ENCODE results near the gene HAUS8.
"Not testable (repeated sequence)": the region's sequence is repeated elsewhere in the genome, so short reads cannot be mapped to it uniquely, and the experiment has no call there.

The HAUS8 gene

DNA sequence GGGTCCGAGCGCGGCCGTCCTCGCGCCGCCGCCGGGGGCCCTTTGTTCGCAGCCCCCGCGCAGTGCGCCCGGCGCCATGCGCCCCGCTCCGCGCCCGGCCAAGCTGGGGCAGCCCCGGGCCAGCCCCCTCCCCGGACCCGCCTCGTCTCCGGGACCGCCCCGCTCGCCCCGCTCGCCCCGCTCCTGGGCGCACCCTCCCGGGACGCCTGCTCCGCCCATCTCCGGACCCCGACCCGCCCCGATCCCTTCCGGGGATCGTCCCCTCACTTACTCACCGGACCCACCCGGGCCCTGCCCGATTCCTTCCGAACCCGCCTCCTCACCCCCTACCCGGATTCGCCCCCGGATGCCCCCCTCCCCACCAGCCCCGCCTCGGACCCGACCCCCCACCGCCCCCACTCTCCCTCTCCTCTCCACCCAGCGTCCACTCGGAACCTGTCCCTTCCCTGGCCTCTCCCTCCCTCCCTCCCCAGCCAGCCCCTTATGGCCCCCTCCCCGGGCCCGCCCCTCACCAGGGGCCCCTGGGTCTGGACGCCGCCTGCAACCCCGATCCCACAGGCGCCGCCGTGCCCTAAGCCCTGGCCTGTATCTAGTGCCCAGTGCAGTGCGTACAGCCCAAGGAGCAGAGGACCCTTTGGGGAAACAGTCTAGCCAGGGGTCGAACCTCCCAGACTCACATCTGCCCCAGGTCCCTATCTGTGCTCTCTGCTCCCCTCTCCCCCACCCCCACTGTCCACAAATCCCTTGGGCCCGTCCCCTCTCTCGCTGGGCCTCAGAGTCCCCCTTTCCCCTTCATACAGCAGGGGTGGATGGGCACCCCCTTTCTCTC is 48.3 kb downstream of the HAUS8 start, which contains the start of gene CPAMD8:
TSS of gene CPAMD8 (minus strand) at position 105 of the 829 bp plus-strand sequence. CDS start 168 bp downstream, outside the sequence.
- DNase-seq: no peak

DNA sequence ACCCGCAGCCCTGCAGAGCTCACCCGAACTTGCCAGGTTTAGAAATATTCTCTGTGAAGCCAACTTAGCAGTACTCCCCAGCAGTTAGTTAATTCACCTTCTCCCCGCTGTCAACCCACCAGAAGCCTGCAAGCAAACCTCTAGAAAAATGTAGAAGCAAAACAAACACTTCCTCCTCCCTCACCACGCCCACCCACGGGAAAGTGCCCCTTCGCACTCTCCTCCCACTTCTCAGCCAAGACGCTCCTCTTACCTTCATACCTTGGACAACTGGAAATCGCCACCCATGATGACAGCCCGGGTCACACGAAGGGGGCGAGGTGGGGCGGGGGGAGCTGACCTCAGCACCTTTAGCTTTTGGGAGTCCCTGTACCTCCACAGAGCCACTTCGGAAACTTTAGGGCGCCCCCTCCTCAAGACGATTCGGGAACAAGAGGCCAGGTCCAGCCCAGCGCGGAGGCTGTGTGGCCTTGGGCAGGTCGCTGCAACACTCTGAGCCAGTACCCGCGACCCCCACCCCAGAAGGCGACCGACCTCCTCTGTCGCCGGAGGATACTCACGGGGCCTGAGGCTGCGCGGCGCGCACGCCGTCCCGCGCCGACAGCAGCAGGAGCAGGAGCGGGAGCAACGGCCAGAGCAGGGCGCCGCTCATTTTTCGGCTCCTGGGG is 49.1 kb downstream of the HAUS8 start:
- DNase-seq: no peak

DNA sequence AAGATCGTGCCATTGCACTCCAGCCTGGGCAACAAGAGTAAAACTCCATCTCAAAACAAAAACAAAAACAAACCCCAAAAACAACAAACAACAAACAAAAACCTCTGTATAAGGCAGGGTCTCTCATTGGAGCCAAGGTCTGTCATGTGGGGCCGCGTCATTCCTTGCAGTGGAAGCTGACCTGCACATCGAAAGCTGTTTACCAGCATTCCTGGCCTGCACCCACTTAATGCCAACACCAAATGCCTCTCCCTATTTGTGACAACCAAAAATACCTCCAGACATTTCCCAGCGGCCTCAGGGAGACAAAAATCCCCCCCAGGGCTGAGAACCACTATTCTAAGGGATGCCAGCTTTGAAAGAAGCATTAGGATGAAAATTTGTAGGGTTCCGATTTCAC is 49.9 kb downstream of the HAUS8 start:
- DNase-seq: no peak

DNA sequence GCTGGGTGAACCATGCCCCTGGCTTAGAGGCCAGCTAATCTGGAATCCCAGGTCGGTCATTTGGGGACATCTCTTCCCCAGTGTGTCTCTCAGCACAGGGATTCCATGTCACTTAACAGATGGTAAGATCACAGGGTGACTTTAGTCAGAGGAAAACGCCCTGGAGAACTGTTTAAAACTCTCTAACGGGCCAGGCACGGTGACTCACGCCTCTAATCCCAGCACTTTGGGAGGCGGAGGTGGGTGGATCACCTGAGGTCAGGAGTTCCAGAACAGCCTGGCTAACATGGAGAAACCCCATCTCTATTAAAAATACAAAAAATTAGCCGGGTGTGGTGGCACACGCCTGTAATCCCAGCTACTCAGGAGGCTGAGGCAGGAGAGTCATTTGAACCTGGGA is 50.3 kb downstream of the HAUS8 start:
- not testable (repeated sequence) for DNase-seq

DNA sequence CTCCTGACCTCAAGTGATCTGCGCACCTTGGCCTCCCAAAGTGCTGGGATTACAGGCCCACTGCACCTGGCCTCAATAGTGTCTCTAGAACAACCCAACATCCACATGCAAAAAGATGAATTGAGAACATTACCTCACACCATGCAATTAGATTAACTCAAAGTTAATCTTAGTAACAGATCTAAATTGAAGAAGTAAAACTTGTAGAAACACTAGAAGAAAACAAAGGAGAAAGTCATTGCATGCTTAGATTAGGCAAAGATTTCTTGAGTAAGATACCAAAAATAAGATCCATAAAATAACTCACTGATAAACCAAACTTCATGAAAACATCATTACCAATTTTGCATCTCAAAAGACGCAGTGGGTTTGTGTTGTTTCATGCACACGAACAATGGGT is 51.4 kb downstream of the HAUS8 start:
- no peak for DNase-seq

DNA sequence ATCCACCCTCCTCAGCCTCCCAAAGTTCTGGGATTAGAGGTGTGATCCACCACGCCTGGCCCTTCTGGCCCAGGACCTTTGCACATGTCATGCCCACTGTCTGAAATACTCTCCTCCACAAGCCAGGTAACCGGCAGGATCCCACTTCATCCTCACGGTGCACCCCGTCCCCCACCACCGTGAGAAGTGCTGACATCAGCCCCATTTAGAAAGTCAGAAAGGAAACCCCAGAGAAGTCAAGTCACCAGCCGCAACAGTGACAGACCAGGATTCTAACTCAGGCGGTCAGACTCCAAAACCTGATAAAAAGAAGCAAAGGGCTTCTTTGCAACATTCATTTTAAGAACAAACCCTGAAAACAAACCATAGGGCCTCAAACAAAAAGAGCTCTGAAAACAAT is 52.5 kb downstream of the HAUS8 start:
- DNase-seq: no peak

DNA sequence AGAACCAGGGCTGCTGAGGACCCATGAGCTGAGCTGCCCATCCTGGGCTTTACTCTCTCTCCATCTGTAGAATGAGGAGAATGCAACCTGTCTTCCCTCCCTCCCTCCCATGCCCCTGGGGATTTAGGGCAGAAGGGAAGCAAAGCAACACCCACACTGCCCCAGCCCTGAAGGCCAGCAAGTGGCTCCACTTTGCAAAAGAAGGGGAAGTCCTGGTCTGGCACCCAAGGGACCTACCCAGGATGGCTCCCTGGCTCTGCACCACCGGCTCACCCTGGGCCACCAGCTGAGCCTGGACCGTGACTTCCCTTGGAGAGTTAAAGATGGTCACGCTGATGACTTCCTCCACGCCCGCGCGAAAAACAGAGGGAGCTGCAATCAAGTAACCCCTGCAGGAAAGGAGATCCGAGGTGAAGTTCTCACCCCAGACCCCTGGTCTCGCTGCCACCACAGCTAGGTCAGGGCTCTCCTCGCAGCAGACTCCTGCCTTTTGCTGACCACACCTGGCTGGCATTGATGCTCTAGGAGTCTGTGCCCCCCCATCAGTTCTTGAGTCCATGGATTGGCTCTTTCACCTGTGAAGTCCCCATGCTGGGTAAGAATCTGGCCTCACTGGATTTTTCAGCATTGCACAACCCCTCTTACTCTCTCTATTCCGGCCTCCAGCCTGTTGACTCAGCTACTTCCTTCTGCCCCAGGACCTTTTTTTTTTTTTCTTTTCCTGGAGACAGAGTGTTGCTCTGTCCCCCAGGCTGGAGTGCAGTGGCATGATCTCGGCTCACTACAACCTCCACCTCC is 53.3 kb downstream of the HAUS8 start:
- no peak for DNase-seq

DNA sequence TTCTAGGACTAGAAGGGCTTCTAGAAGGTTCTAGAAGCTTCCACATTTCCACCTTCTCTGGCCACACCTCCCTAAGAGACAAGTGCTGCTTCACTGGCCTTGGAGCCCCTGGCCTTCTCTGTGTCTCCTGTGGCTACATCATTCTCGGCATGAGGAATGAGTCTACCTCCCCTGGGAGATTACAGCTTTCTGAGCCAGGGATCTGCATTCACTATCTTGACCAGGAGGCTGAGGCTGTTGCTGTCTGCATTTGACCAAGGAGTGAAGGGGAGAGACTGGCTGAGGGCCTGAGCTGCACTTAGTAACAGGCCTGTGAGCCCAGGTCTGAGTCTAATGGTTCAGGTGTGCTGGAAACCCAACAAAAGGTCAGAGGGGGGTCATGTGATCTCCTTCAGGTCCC is 53.9 kb downstream of the HAUS8 start:
- DNase-seq: no peak

DNA sequence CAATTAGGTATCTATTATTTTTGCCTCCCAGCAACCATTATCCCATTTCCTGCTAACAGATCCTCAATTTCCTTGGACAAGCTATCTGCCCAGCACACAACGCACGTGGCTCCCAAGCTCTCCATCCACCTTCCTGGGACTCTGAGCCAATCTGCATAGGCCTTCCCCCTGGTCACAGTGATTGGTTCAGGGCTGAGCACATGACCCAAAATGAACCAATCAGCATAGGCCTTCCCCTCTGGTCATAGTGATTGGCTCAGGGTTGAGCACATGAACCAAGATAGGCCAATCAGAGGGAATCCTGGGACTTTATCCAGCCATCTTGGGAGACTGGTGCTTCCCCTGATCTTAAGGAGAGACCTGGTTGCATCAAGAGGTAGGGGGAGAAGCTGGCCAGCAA is 54.4 kb downstream of the HAUS8 start:
- DNase-seq: no peak

DNA sequence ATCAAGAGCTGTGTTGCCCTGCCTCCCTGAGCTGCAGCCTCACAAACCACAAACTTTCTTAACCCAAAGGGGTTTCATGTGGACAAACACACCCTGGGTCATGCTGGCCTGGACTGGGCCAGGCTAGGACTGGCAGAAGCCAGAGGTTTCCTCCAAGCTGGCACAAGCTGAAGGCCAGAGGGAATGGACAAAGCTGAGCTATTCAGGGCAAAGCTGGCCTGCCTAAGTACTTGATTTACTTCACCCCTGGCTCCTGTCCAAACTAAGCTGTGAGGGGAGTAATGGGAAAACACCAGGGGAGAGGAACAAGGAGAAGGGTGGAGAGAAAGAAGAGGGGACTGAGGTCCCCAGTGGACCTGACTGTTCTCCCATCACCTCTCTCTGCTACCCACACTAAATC is 54.9 kb downstream of the HAUS8 start:
- no peak for DNase-seq

DNA sequence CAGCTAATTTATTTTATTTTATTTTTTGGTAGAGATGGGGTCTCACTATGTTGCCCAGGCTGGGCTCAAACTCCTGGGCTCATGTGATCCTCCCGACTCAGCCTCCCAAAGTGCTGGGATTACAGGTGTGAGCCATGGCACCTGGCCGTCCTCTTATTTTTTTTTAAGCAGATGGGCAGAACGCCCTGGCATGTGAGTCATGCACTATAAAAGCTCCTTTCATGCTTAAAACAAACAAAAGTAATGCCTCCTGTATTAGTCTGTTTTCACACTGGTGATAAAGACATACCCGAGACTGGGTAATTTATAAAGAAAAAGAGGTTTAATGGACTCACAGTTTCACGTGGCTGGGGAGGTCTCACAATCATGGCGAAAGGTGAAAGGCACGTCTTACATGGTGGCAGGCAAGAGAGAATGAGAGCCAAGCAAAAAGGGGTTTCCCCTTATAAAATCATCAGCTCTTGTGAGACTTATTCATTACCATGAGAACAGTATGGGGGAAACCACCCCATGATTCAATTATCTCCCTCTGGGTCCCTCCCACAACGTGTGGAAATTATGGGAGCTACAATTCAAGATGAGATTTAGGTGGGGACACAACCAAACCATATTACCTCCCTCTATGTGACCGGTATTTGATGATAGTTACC is 60.9 kb downstream of the HAUS8 start:
- DNase-seq: peak; percentile 9

DNA sequence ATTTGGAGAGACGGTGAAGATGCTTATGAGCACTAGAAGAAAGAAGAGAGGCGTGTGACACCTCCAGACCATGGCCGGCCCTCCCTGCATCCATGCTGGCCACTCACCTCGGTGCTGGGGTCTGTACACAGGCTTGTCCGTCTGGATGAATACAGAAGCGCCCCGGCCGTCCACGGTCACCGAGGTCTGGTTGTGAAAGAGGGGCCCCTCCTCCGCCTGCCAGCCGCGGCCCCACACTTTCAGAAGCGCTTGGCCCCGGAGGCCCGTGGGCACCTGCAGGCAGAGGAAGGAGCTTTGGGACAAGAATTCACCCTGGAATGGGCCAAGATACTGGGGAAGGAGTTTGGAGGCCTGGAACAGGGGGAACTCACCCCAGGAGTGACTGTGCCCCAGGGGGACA is 63.8 kb downstream of the HAUS8 start:
- DNase-seq: no peak

DNA sequence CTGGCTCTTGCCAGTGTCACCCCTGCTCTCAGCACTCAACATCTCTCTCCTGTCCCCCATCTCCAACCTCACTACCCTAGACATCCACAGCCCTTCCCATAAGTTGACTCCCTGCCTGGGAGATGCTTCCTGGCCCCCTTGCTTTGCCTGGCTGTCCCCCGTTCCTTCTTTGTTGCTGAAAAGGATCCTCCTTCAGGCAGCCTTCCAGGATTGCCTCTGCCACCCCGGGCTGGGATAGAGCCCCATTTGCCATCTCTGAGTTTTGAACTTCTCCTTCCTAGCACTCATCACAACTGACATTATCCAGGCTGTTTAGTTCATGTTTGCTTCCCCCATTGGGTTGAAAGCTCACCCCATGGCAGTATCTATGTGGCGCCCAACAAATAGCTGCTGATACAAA is 68.7 kb downstream of the HAUS8 start:
- no peak for DNase-seq

DNA sequence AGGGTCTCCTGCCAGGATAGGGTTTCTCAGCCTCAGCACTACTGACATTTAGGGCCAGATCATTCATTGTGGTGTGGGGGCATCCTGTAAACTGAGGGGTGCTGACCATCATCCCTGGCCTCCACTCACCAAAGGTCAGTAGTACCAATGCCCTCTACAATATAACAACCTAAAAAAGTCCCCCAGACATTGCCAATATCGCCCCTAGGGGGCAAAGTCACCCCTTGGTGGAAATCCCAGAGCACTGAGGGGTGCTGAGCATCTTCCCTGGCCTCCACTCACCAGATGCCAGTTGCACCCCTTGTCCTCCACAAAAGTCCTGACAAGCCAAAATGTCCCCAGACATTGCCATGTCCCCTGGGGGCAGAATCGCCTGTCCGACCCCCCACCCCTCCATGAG is 70.3 kb downstream of the HAUS8 start:
- DNase-seq: no peak

DNA sequence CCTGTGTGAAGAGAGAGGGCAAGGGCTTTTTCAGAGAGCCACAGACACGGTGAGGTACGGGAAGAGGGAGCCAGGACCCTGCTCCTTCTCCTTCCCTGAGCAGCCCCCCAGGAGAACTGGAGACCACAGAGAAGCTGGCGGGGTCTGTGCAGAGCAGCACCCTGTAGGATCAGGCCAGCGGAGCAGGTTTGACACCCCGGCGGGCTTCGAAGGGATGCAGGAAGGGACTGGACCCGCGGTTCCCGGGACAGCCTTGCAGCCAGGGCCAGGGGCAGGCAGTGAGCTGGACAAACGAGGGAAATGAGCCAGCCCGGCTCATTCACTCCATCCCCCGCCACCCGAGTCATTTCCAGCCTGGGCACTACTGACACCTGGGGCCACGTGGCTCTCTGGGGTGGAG is 70.9 kb downstream of the HAUS8 start:
- no peak for DNase-seq

DNA sequence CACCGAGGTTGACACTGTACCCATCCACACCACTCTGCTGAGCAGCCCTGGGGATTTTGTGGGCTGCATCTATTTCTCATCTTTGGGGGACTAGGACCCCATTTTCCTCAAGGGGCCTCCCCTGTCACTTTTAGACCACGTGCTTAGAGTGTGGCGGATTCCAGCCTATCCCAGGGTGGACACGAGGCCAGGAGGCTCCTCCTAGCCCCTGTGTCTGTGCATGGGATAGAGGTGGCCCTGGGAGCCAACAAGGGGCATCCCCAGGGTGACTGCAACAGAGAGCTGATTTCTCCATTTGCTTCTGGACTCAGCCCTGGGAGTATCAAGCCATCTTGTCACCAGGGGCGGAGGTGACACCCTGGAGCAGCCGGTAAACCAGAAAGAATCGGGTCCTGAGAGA is 72.8 kb downstream of the HAUS8 start:
- DNase-seq: no peak

DNA sequence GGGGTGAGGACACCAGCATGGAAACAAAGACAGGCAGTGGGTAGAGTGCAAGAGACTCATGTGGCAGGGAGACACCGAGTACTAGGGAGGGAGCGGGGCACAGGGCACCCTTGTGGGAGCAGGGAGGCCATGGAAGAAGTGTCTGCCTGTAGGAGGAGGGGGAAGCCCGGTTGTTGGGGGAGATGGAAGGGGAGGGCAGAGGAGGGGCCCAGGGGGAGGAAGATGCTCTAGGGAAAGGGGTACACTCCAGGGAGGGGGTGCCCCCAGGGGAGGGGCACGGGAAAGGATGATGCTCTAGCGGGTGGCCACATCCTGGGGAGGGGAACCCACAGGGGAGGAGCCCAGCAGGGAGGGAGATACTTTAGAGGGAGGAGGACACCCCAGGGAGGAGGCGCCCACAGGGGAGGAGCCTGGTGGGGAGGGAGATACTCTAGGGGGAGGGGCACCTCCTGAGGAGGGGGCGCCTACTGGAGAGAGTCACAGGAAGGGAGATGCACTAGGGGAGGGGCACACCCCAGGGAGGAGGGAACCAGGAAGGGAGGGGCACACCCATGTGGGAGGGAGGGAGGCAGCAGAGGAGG is 73.6 kb downstream of the HAUS8 start:
- no peak for DNase-seq

Measured in kidney glomerular epithelial cell (primary cell).